GM06990 (cell line): ENCODE data around the gene BTK.
A peak's percentile ranks its signal among the peaks of the same experiment; 100 is the strongest.

Experiments
- DNase-seq: peaks from one replicate; pipeline ENCODE4 v3.0.0-alpha.2; 2011; ENCODE audit not compliant: insufficient read length; ENCODE audit errors: extremely low read depth
- H3K27me3 ChIP-seq: replicated peaks from 2 replicates; pipeline ENCODE4 v1.6.0; 2011; ENCODE audit warnings: low read length; ENCODE audit not compliant: control insufficient read depth, insufficient read depth
- H3K36me3 ChIP-seq: 2 replicates; pipeline ENCODE4 v1.5.1; 2011; ENCODE audit warnings: low read length; ENCODE audit not compliant: control insufficient read depth, insufficient read depth
- H3K4me3 ChIP-seq: replicated peaks from 2 replicates; pipeline ENCODE4 v1.5.1; 2011; ENCODE audit warnings: low read depth, mild to moderate bottlenecking, control low read depth, low read length
- TF ChIP-seq, protein P1 (sequence below): IDR thresholded peaks from 2 replicates; pipeline ENCODE4 v1.5.1; 2011; ENCODE audit warnings: low read length, control low read depth, mild to moderate bottlenecking, inconsistent platforms; ENCODE audit not compliant: insufficient read depth, poor library complexity, severe bottlenecking

The BTK gene

DNA sequence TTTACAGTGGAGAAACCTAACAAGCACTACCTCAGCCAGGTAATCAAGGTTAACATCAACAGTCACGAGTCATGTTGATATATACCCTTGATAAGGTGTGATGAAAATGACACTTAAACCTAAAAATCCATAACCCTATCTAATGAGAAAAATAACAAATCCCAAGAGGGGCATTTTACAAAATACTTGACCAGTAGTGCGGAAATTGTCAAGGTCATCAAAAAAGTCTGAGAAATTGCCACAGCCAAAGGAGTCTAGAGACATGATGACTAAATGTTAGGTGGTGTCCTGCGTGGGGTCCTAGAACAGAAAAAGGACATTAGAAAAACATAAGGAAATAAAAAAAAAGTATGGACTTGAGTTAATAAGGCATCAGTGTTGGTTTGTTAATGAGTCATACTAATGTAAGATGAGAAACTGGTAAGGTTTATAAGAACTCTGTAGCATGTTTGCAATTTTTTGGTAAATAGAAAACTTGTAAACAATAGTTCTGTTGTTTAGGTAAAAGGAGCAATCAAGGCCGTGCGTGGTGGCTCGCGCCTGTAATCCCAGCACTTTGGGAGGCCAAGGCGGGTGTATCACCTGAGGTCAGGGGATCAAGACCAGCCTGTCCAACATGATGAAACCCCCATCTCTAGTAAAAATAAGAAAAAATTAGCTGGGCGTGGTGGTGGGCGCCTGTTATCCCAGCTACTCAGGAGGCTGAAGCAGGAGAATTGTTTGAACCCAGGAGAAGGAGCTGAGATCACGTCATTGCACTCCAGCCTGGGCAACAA is 7.7 kb upstream of the BTK start:
- Histone ChIP-seq H3K36me3 (no peaks in the 10 kb centered on the region; the same call in 1 of the 2 replicates), H3K4me3 (no peak overlapping the region), H3K27me3 (no peaks in the 10 kb centered on the region)
- no peak for DNase-seq
- TF ChIP-seq, protein P1, sequence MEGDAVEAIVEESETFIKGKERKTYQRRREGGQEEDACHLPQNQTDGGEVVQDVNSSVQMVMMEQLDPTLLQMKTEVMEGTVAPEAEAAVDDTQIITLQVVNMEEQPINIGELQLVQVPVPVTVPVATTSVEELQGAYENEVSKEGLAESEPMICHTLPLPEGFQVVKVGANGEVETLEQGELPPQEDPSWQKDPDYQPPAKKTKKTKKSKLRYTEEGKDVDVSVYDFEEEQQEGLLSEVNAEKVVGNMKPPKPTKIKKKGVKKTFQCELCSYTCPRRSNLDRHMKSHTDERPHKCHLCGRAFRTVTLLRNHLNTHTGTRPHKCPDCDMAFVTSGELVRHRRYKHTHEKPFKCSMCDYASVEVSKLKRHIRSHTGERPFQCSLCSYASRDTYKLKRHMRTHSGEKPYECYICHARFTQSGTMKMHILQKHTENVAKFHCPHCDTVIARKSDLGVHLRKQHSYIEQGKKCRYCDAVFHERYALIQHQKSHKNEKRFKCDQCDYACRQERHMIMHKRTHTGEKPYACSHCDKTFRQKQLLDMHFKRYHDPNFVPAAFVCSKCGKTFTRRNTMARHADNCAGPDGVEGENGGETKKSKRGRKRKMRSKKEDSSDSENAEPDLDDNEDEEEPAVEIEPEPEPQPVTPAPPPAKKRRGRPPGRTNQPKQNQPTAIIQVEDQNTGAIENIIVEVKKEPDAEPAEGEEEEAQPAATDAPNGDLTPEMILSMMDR = no peak

DNA sequence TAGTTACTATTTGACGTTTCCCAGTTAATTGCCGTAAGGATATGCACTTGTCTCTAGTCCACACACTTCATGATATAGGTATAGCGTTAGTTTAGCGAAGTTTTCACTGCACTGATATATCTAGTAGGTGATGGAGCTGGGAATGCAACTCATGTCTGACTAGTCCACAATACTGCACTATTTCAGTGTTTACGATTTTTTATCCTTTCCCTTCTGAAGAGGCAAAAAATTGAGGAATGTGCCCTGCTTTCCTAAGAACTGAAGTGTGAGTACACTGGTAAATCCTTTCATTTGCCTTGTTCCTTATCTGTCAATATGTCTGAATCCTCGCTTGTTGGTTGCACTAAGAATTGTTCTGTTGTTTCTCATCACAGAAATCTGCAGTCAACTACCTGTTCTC is 5.8 kb upstream of the BTK start:
- H3K27me3 ChIP-seq = no peaks in the 10 kb centered on the region
- H3K4me3 ChIP-seq = peak overlapping the region; percentile 74
- no peaks in the 10 kb centered on the region; the same call in 1 of the 2 replicates for H3K36me3 ChIP-seq
- no peak for DNase-seq
- TF ChIP-seq, protein P1 = no peak

DNA sequence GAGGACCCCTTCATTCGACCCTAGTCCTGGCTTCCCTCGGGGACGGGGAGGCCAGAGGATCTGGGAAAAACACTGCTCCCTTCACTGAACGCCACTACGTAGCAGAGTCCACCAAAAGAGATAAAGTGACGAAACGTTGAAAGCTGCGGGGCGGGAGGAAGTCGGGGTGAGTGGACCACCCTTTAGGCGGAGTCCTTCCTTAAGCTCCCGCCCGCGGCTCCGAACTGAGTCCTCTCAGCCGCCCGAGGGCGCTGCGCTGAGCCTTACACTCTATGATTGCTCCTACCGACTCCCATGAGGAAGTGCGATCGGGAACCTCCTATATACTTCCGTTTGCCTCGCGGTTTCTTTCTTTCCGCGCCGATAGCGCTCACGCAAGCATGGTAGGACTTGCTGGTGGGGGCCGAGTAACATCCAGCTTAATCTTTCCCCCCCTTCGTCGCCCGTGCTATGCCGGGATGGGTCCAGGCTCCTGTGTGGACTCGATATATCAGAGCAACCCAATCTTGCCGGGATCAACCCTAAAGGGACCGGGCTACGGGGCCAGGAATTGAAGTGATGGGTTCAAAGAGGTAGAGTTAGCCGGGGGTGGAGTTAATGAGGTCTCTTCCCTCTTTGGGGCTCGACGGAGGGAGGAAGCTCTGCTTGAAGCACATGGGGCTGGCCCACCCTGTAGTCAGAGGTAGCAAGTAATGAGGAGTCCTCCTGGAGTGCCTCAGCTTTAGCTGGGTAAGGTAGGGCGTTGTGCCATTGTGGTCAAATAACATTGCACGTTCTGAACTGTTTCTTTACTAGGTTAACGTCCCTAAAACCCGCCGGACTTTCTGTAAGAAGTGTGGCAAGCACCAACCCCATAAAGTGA is 4.9 kb upstream of the BTK start, which contains the start of gene RPL36A:
Gene RPL36A, plus strand, starts transcription at position 348 of the 862 bp plus-strand sequence. Its CDS starts 33 bp downstream, at position 381.
- H3K4me3 ChIP-seq = peak within 1 kb of the TSS; percentile 74
- peak; percentile 89 for DNase-seq
- no peaks in the 10 kb centered on the region for H3K27me3 ChIP-seq
- TF ChIP-seq, protein P1 = peak; percentile 77
- H3K36me3 ChIP-seq = no peaks in the 10 kb centered on the region; the same call in 1 of the 2 replicates

DNA sequence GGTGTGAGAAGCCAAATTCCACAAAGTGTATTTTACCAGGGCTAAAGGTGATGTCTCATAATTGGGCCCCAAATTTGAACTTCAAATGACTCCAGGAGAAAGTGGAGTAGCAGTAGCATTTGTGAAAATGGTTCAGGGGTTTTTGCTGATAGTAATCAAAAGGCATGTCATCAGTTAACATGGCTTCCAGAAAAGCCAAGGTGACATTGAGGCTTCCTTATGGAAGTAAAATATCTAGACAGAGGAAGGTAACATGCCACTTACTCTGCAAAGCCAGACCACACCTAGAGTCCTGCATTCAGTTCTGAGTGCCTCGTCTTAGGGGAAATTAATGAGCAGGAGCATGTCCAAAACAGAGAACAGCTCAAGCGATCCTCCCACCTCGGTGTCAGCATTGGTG is 2.6 kb upstream of the BTK start:
- no peak overlapping the region for H3K4me3 ChIP-seq
- no peaks in the 10 kb centered on the region; the same call in 1 of the 2 replicates for H3K36me3 ChIP-seq
- TF ChIP-seq, protein P1 = no peak
- no peak for DNase-seq
- H3K27me3 ChIP-seq = no peaks in the 10 kb centered on the region

DNA sequence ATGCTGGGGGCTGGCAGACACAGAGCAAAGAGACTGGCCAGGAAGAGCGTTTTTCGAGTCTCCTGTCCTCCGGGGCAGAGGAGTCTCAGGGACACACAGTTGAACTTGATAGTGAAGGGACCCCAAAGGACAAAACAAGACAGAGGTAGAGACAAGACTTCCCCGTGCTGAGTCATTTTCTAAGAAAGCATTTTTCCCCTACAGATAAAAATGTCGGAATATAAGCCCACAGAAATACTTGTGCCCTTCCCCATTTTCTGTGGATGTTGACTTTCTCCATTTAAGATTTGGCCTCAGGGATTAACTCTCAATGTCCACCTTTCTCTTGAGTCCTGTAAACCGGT is 523 bp upstream of the BTK start:
- TF ChIP-seq, protein P1 = no peak
- Histone ChIP-seq H3K27me3 (no peaks in the 10 kb centered on the region), H3K4me3 (peak overlapping the region; percentile 34), H3K36me3 (no peaks in the 10 kb centered on the region)
- no peak for DNase-seq
